ENCODE results near the gene SMARCC2. TPM values are rescaled to one million over a fixed set of nuclear protein-coding genes. Genes with fewer than 3 reads are reported as not detected.
A peak's percentile ranks its signal among the peaks of the same experiment; 100 is the strongest.

Gene SMARCC2
- total and polyA plus RNA-seq, 4 experiments from 2014 or later: 27.0 to 199 (median 142) TPM

GRCh38 chr12:56116267-56117081 is 72.8 kb downstream of the SMARCC2 start, which contains the start of gene RPL41:
Gene RPL41, plus strand, starts transcription at chr12:56116633.
- H3K9me3 Mint-ChIP-seq: no peaks in the 10 kb centered on the region
- ChIA-PET POLR2A (ENCODE audit: partially characterized antibody) (interaction anchor here (0.7 to 7.6 kb wide), 35 partner anchors 11 to 609 kb away, joined by 3 to 324 read pairs (median 8); partner anchors contain the start of genes ATP5F1B, ERBB3, ESYT1 and IL23A), CTCF (ENCODE audit: partially characterized antibody) (interaction anchor here (0.9 to 13.2 kb wide), 12 partner anchors 10 to 378 kb away, joined by 3 to 264 read pairs (median 8); partner anchors contain the start of genes ESYT1, PA2G4, RNF41 and SMARCC2)
- Histone ChIP-seq H3K4me3 (ENCODE audit: low read length in 2 of 2) (peak within 1 kb of the TSS; percentile 99), H3K9me3 (ENCODE audit: control insufficient read depth in 1 of 2, low read length in 2 of 2) (no peaks in the 10 kb centered on the region), H3K36me3 (ENCODE audit: insufficient read depth, low read length) (peaks cover 13% of the 10 kb centered on the region), H3K4me1 (ENCODE audit: insufficient read depth, low read length) (peaks cover 34% of the 10 kb centered on the region), H3K27ac (ENCODE audit: low read depth, low read length) (peak within 1 kb of the TSS; percentile 89), H3K27me3 (ENCODE audit: insufficient read depth, low read length) (no peaks in the 10 kb centered on the region)
- H3K4me1 Mint-ChIP-seq: peaks cover 20 to 44% (median 30%) of the 10 kb centered on the region in 4 donors
- H3K27me3 Mint-ChIP-seq: no peaks in the 10 kb centered on the region
- peak within 1 kb of the TSS; percentile 95 to 99 (median 98) for H3K4me3 Mint-ChIP-seq
- intact Hi-C loops (cut with micrococcal nuclease): loop anchor here (1.0 to 5.0 kb wide), 5 partner anchors 12 to 521 kb away; partner anchors contain the start of genes PA2G4, PYM1 and SUOX
- DNase-seq: peak; percentile 94 to 97 (median 95)
- H3K36me3 Mint-ChIP-seq: peaks cover 37 to 53% of the 10 kb centered on the region in 2 donors
- peak within 1 kb of the TSS; percentile 94 to 100 (median 99) for H3K27ac Mint-ChIP-seq

- no peaks in the 10 kb centered on the region for H3K27me3 ChIP-seq (ENCODE audit: insufficient read depth, low read length)
- no peak overlapping the region for H3K4me3 ChIP-seq (ENCODE audit: low read length in 2 of 2)
- CTCF ChIA-PET (ENCODE audit: partially characterized antibody): interaction anchor here (0.9 to 6.0 kb wide), 8 partner anchors 9 to 376 kb away, joined by 3 to 41 read pairs (median 4); partner anchors contain the start of gene PA2G4
- peak overlapping the region; percentile 94 to 100 (median 99) for H3K27ac Mint-ChIP-seq
- H3K4me1 ChIP-seq (ENCODE audit: insufficient read depth, low read length): peaks cover 34% of the 10 kb centered on the region
- H3K27me3 Mint-ChIP-seq: no peaks in the 10 kb centered on the region
- POLR2A ChIA-PET (ENCODE audit: partially characterized antibody): interaction anchor here (0.6 to 7.6 kb wide), 14 partner anchors 10 to 1835 kb away, joined by 3 to 324 read pairs (median 4); partner anchors contain the start of genes ANKRD52, BLOC1S1, CBX5 and ESYT1
- no peaks in the 10 kb centered on the region for H3K9me3 Mint-ChIP-seq
- DNase-seq: no peak
- H3K4me3 Mint-ChIP-seq: peak overlapping the region; percentile 95 to 99 (median 98)
- no peaks in the 10 kb centered on the region for H3K9me3 ChIP-seq (ENCODE audit: control insufficient read depth in 1 of 2, low read length in 2 of 2)
- H3K36me3 Mint-ChIP-seq: peaks cover 43 to 59% of the 10 kb centered on the region in 2 donors
- H3K4me1 Mint-ChIP-seq: peaks cover 20 to 43% (median 30%) of the 10 kb centered on the region in 4 donors
- H3K36me3 ChIP-seq (ENCODE audit: insufficient read depth, low read length): peaks cover 24% of the 10 kb centered on the region
- intact Hi-C loops (cut with micrococcal nuclease): loop anchor here (5.0 kb wide), 3 partner anchors 118 to 522 kb away; partner anchors contain the start of genes PYM1 and SUOX
- H3K27ac ChIP-seq (ENCODE audit: low read depth, low read length): peak overlapping the region; percentile 89
These were observed 74.0 kb downstream of the SMARCC2 start for GRCh38 chr12:56115329-56115728.

GRCh38 chr12:56114084-56114483 is 75.2 kb downstream of the SMARCC2 start:
- Histone ChIP-seq H3K4me3 (ENCODE audit: low read length in 2 of 2) (no peak overlapping the region), H3K4me1 (ENCODE audit: insufficient read depth, low read length) (peaks cover 24% of the 10 kb centered on the region), H3K9me3 (ENCODE audit: control insufficient read depth in 1 of 2, low read length in 2 of 2) (no peaks in the 10 kb centered on the region), H3K27me3 (ENCODE audit: insufficient read depth, low read length) (no peaks in the 10 kb centered on the region), H3K36me3 (ENCODE audit: insufficient read depth, low read length) (peaks cover 37% of the 10 kb centered on the region), H3K27ac (ENCODE audit: low read depth, low read length) (no peak overlapping the region)
- DNase-seq: no peak
- CTCF ChIA-PET (ENCODE audit: partially characterized antibody): no interaction called here
- Mint-ChIP-seq H3K9me3 (no peaks in the 10 kb centered on the region), H3K27me3 (no peaks in the 10 kb centered on the region), H3K27ac (peak overlapping the region in 5 of 7 donors; percentile 5 to 81 (median 78)), H3K4me1 (peaks cover 14 to 32% (median 23%) of the 10 kb centered on the region in 4 donors), H3K36me3 (peaks cover 52 to 63% of the 10 kb centered on the region in 2 donors), H3K4me3 (peak overlapping the region in 4 of 8 donors; percentile 21 to 78 (median 37))
- POLR2A ChIA-PET (ENCODE audit: partially characterized antibody): interaction anchor here (1.2 to 6.6 kb wide), 3 partner anchors 9 to 10 kb away, joined by 3 to 324 read pairs (median 6); partner anchors contain the start of gene PA2G4
- intact Hi-C loops (cut with micrococcal nuclease): no loop called here

Other genes starting within 250 kb of the SMARCC2 start
- not detected for gene PMEL, start 223.4 kb downstream of the SMARCC2 start, total RNA-seq
- gene PMEL, start 223.4 kb downstream of the SMARCC2 start, polyA plus RNA-seq: not detected
- gene CDK2, start 222.7 kb downstream of the SMARCC2 start, total RNA-seq: 10 to 100 TPM; 17.5 to 21.5 TPM
- gene CDK2, start 222.7 kb downstream of the SMARCC2 start, polyA plus RNA-seq: 1 to 10 TPM; 4.7 to 5.7 TPM
- 100 to 1,000 TPM; 106 to 112 TPM for gene RAB5B, start 215.4 kb downstream of the SMARCC2 start, total RNA-seq
- gene RAB5B, start 215.4 kb downstream of the SMARCC2 start, polyA plus RNA-seq: 10 to 100 TPM; 67.5 to 80.8 TPM
- 1 to 10 TPM; 5.4 to 5.9 TPM for gene SUOX, start 192.2 kb downstream of the SMARCC2 start, total RNA-seq
- gene SUOX, start 192.2 kb downstream of the SMARCC2 start, polyA plus RNA-seq: not detected
- gene IKZF4, start 168.4 kb downstream of the SMARCC2 start, total RNA-seq: 1 to 10 TPM; 7.2 to 7.9 TPM
- 1 to 10 TPM in 1 of 2 donors, under 1 TPM in 1; 0.37 to 2.2 TPM for gene IKZF4, start 168.4 kb downstream of the SMARCC2 start, polyA plus RNA-seq
- 10 to 100 TPM; 55.6 to 55.8 TPM for gene RPS26, start 147.6 kb downstream of the SMARCC2 start, total RNA-seq
- 1,000 to 10,000 TPM in 1 of 2 donors, 100 to 1,000 TPM in 1; 386 to 1,449 TPM for gene RPS26, start 147.6 kb downstream of the SMARCC2 start, polyA plus RNA-seq
- gene ERBB3, start 109.3 kb downstream of the SMARCC2 start, total RNA-seq: 1 to 10 TPM; 5.9 to 6.9 TPM
- gene ERBB3, start 109.3 kb downstream of the SMARCC2 start, polyA plus RNA-seq: under 1 TPM; 0.61 to 0.70 TPM
- 100 to 1,000 TPM; 106 to 108 TPM for gene PA2G4, start 84.9 kb downstream of the SMARCC2 start, total RNA-seq
- 100 to 1,000 TPM; 204 to 223 TPM for gene PA2G4, start 84.9 kb downstream of the SMARCC2 start, polyA plus RNA-seq
- 1,000 to 10,000 TPM; 5,438 to 5,728 TPM for gene RPL41, start 72.8 kb downstream of the SMARCC2 start, total RNA-seq
- gene RPL41, start 72.8 kb downstream of the SMARCC2 start, polyA plus RNA-seq: 1,000 to 10,000 TPM; 6,058 to 8,691 TPM
- 10 to 100 TPM; 16.3 to 19.6 TPM for gene ZC3H10, start 71.2 kb downstream of the SMARCC2 start, total RNA-seq
- gene ZC3H10, start 71.2 kb downstream of the SMARCC2 start, polyA plus RNA-seq: 1 to 10 TPM in 1 of 2 donors, under 1 TPM in 1; 0.27 to 3.9 TPM
- gene ESYT1, start 61.2 kb downstream of the SMARCC2 start, total RNA-seq: 100 to 1,000 TPM; 249 to 258 TPM
- 100 to 1,000 TPM; 395 to 690 TPM for gene ESYT1, start 61.2 kb downstream of the SMARCC2 start, polyA plus RNA-seq
- gene MYL6B, start 36.9 kb downstream of the SMARCC2 start, total RNA-seq: 1 to 10 TPM; 2.6 to 3.4 TPM
- gene MYL6B, start 36.9 kb downstream of the SMARCC2 start, polyA plus RNA-seq: 1 to 10 TPM; 1.8 to 4.8 TPM
- 100 to 1,000 TPM; 567 to 589 TPM for gene MYL6, start 31.1 kb downstream of the SMARCC2 start, total RNA-seq
- gene MYL6, start 31.1 kb downstream of the SMARCC2 start, polyA plus RNA-seq: 1,000 to 10,000 TPM; 2,141 to 3,317 TPM
- gene RNF41, start 32.4 kb upstream of the SMARCC2 start, total RNA-seq: 10 to 100 TPM; 38.1 to 44.8 TPM
- 10 to 100 TPM; 33.2 to 46.7 TPM for gene RNF41, start 32.4 kb upstream of the SMARCC2 start, polyA plus RNA-seq
- 10 to 100 TPM; 16.9 to 19.1 TPM for gene NABP2, start 34.9 kb upstream of the SMARCC2 start, total RNA-seq
- 1 to 10 TPM; 4.1 to 4.7 TPM for gene NABP2, start 34.9 kb upstream of the SMARCC2 start, polyA plus RNA-seq
- 1 to 10 TPM in 1 of 2 experiments, under 1 TPM in 1; 0.64 to 2.1 TPM for gene SLC39A5, start 40.6 kb upstream of the SMARCC2 start, total RNA-seq
- gene SLC39A5, start 40.6 kb upstream of the SMARCC2 start, polyA plus RNA-seq: not detected
- 10 to 100 TPM; 44.1 to 44.5 TPM for gene ANKRD52, start 68.9 kb upstream of the SMARCC2 start, total RNA-seq
- 10 to 100 TPM in 1 of 2 donors, 1 to 10 TPM in 1; 3.4 to 25.1 TPM for gene ANKRD52, start 68.9 kb upstream of the SMARCC2 start, polyA plus RNA-seq
- gene COQ10A, start 77.5 kb upstream of the SMARCC2 start, total RNA-seq: 10 to 100 TPM; 35.3 to 38.6 TPM
- 10 to 100 TPM in 1 of 2 donors, 1 to 10 TPM in 1; 8.7 to 11.7 TPM for gene COQ10A, start 77.5 kb upstream of the SMARCC2 start, polyA plus RNA-seq
- gene CS, start 110.8 kb upstream of the SMARCC2 start, total RNA-seq: 100 to 1,000 TPM; 134 to 136 TPM
- 10 to 100 TPM; 73.1 to 98.7 TPM for gene CS, start 110.8 kb upstream of the SMARCC2 start, polyA plus RNA-seq
- gene CNPY2, start 126.5 kb upstream of the SMARCC2 start, total RNA-seq: 10 to 100 TPM; 93.5 to 95.8 TPM
- 100 to 1,000 TPM; 174 to 184 TPM for gene CNPY2, start 126.5 kb upstream of the SMARCC2 start, polyA plus RNA-seq
- 100 to 1,000 TPM; 193 to 203 TPM for gene PAN2, start 144.5 kb upstream of the SMARCC2 start, total RNA-seq
- 10 to 100 TPM in 1 of 2 donors, 1 to 10 TPM in 1; 5.6 to 10.2 TPM for gene PAN2, start 144.5 kb upstream of the SMARCC2 start, polyA plus RNA-seq
- 10 to 100 TPM; 34.1 to 34.4 TPM for gene IL23A, start 149.4 kb upstream of the SMARCC2 start, total RNA-seq
- gene IL23A, start 149.4 kb upstream of the SMARCC2 start, polyA plus RNA-seq: 10 to 100 TPM; 30.3 to 40.1 TPM
- gene STAT2, start 170.6 kb upstream of the SMARCC2 start, total RNA-seq: 100 to 1,000 TPM; 192 to 193 TPM
- gene STAT2, start 170.6 kb upstream of the SMARCC2 start, polyA plus RNA-seq: 10 to 100 TPM; 74.4 to 80.6 TPM
- gene APOF, start 173.4 kb upstream of the SMARCC2 start, total RNA-seq: not detected
- gene APOF, start 173.4 kb upstream of the SMARCC2 start, polyA plus RNA-seq: not detected